Embryonic facial prominence (tissue), 1 donor: Measurements from ENCODE around the gene FTO.

Experiments used
- DNase-seq: peaks from one replicate; pipeline ENCODE4 v3.0.0-alpha.2; 2016; ENCODE audit errors: extremely low spot score

Gene FTO

GRCh38 chr16:53962041-53962440 is 258.1 kb downstream of the FTO start:
- no peak for DNase-seq

DNA sequence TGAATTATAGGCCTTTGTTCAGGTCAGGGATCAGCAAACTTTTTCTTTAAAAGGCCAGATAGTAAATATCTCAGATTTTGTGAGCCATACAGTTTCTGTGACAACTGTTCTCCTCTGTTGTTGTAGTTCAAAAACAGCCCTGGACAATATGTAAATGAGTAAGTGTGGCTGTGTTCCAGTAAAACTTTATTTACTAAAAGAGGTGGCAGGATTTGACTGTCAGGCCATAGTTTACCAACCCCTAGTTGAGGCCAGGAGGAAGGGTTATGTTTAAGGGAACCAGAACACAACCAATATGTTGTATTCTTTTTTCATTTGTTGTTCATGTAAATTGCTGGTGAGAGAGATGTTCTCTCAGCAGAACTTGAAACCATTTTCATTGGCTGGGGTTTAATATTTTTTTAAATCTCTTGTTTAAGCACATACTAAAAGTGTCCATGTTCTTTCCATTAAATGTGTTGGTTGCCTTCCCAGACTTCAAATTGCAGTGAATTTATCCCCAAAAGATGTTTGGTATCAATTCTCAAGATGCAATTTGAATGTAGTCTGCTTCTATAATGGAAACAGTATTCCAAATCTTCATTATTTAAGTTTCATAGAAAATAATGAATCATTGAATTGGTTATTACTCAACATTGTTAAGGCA is 260.3 kb downstream of the FTO start:
- DNase-seq: no peak

DNA sequence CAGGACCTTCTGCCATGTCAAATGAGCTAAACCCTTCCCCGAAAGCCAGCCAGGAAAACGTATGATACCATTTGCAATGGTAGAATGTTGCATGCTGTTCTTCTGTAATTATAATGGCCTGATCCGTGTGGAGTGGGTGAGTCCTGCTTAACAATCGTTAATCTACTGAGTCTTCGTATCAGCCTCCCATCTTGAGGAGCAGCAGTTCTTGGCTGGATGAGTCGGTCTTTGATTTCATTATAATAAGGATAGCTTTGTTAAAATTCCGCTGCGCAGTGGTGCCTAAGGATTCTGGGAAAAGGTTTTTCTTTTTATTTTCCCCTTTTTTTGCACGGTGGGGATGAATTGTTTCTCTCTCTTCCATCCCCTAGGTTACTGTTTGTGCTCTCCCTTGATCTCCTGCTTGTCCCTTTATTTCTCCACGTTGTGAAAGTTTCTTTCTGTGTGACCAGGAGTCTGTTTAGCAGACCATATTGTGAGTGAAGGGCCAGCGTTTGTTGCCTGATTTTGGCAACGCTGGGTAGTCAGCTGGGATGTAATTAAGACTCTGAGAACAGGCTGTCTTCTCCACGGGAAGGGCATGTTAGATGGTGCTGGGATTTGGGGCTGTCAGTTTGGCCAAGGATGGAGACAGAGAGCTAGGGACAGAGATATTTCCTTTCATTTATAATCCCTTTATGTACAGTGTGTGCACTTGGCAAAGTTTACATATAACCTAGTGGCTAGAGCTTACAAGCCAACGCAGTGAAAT is 263.0 kb downstream of the FTO start:
- DNase-seq: no peak

- no peak for DNase-seq
Measured at GRCh38 chr16:53967572-53967971, 263.6 kb downstream of the FTO start.

GRCh38 chr16:53968454-53968853 is 264.5 kb downstream of the FTO start:
- no peak for DNase-seq

- no peak for DNase-seq
Measured at GRCh38 chr16:53968896-53969295, 264.9 kb downstream of the FTO start.

DNA sequence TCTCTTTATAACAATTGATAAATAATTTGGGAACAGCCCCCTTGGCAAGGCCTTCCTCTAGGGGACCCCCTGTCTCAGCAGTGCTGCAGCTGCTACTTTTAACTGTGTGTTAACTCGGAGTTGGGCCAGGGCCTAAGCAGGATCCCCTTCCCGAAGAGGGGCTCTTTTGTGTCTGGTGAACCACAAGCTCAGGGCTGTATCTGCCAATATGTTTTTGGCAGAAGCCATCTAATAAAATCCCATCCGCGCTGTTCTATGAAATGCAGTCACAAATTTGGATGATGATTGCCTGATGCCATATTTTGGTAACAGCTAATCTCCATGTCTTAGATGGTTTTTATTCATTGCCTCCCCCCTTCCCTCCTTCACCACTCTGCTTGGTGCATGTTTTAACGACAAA is 267.7 kb downstream of the FTO start:
- peak; percentile 19 for DNase-seq

DNA sequence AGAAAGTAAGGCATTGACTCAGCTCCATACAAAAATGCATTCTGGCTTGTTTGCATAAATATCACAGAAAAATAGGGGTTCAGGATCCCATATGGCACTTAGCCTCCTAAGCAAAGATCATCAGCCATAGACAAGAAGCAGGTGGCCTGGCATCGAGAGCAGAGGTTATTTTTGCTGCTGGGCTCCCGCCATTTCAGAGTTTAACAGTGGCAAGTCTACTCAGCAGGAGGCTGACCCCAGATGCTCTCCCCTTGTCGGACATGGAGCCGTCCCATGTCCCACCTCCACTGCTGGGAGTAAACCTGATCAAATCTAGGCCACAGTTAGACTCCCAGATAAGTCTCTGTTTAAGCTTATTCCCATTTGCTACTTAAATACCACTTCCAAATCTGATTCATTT is 269.1 kb downstream of the FTO start:
- no peak for DNase-seq

- no peak for DNase-seq
Measured at GRCh38 chr16:53974484-53975080, 270.6 kb downstream of the FTO start.

DNA sequence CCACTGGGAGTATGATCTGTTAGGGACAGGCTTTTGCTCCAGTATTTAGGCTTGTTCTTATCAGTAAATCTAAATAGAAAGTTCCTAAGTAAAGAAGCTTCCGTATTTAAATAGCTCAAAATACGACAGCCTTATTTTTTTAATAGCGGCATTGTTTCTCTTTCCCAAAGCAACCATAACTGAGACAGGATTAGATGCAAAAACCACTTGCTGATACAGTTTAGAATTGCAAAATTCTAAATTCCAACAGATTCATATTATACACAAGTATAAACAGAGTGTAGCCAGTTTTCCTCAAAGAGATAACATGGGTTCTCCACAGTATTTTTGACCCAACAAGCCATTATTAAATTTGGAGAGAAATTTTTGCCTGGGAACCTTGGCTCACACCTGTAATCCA is 276.7 kb downstream of the FTO start:
- no peak for DNase-seq

- no peak for DNase-seq
Measured at GRCh38 chr16:53982631-53983042, 278.7 kb downstream of the FTO start.

- no peak for DNase-seq
Measured at GRCh38 chr16:53984936-53985335, 281.0 kb downstream of the FTO start.

GRCh38 chr16:53985861-53986260 is 281.9 kb downstream of the FTO start:
- no peak for DNase-seq

- peak; percentile 71 for DNase-seq
Measured at GRCh38 chr16:53986793-53987192, 282.8 kb downstream of the FTO start.

GRCh38 chr16:53988136-53988535 is 284.2 kb downstream of the FTO start:
- DNase-seq: no peak

- DNase-seq: no peak
Measured at GRCh38 chr16:53989597-53989996, 285.6 kb downstream of the FTO start.

GRCh38 chr16:53991754-53992378 is 287.9 kb downstream of the FTO start:
- peak; percentile 27 for DNase-seq

- DNase-seq: no peak
Measured at GRCh38 chr16:53995378-53995777, 291.4 kb downstream of the FTO start.

DNA sequence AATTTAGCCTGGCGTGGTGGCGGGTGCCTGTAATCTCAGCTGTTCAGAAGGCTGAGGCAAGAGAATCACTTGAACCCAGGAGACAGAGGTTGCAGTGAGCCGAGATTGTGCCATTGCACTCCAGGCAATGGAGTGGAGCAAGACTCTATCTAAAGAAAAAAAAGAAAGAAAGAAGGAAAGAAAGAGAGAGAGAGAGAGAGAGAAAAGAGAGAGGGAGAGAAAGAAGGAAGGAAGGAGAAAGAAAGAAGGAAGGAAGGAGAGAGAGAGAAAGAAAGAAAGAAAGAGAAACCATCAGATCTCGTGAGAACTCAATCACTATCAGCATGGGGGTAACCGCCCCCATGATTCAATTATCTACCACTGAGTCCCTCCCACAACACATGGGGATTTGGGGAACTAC is 293.0 kb downstream of the FTO start:
- DNase-seq: no peak

- no peak for DNase-seq
Measured at GRCh38 chr16:53998024-53998810, 294.3 kb downstream of the FTO start.

- DNase-seq: no peak
Measured at GRCh38 chr16:53998966-53999522, 295.1 kb downstream of the FTO start.

GRCh38 chr16:53999841-54000240 is 295.9 kb downstream of the FTO start:
- DNase-seq: no peak
